T1000 (cell line): ENCODE measurements around the gene PIGS.
A peak's percentile ranks its signal among the peaks of the same experiment; 100 is the strongest.
"Not testable (repeated sequence)": the region's sequence is repeated elsewhere in the genome, so short reads cannot be mapped to it uniquely, and the experiment has no call there.

Experiments used
- DNase-seq: peaks from one replicate; lab custom pipeline; 2025; ENCODE audit warnings: mixed read lengths; lab: John Stamatoyannopoulos, UW

The PIGS gene

GRCh38 chr17:28571361-28572122 lies at the start of gene PIGS:
PIGS (minus strand) TSS chr17:28571524; CDS start chr17:28571496, 28 bp downstream.
- peak; percentile 90 for DNase-seq

DNA sequence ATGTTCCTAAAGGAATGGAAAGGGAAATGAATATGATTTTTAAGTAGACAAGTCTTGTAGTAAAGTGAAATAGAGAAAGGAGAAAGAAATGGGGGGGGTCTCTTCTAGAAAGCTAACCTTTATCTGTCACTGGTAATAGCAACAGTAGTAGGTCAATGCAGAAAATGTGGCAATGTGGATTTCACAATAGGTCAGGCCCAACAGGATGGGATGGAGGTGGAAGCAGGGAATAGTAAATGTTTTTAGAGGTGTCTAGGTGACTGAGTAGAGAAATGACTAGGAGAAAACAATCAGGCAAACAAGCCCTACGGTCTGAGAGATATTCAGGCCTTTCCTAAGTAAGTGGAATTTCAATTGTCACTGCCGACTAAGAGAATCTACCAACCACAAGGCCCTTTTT lies 48.7 kb upstream of the PIGS start:
- no peak for DNase-seq

- DNase-seq, result no peak
These were observed 47.1 kb upstream of the PIGS start for GRCh38 chr17:28618464-28618863.

DNA sequence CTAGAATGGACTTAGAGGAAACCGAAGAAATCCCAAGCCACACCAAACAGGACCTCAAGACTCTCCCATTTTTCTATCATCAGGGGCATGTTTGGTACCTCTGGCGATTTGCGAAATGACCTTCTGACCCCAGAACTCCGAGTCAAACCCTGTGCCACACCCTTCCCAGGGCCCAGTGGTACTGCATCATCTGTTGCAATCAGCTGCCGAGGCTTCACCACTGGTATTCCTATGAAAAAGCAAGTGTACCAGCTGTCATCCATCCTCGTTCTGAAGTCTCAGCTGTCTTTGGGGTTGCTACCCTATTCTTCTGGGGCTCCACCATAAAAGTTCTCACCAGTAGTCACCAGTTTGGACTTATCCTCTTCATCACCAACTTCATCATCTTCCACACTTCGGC lies 45.0 kb upstream of the PIGS start:
- no peak for DNase-seq

DNA sequence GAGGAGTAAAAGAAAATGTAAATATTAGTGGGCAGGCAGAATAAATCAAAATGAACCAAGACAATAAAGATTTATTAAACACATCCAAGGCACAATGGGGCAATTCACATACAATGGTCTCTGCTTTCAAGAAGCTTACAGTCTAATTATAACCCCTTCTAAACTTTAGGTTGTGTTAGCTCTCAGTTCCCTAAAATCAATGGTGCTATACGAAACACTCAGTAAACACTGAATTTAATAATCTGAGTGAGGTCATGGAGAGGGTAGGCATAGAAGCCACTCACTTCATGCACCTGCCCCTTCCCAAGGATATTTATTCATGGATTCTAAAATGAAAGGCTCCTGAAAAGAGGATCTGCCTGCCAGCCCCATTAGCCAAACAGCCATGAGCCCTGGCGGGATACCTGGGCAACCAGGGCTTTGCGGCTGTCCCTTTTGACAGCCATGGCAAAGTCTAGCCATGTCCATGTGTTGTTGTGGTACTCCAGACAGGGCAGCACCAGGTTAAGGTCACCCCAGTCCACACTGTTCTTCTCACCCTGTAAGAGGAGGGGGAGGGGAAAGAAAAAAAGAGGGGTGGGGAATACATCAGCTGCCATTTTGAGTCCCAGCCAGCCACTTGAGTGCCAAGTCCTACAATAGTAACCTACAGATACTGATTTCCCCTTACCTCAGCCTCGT lies 44.1 kb upstream of the PIGS start:
- DNase-seq, result no peak

DNA sequence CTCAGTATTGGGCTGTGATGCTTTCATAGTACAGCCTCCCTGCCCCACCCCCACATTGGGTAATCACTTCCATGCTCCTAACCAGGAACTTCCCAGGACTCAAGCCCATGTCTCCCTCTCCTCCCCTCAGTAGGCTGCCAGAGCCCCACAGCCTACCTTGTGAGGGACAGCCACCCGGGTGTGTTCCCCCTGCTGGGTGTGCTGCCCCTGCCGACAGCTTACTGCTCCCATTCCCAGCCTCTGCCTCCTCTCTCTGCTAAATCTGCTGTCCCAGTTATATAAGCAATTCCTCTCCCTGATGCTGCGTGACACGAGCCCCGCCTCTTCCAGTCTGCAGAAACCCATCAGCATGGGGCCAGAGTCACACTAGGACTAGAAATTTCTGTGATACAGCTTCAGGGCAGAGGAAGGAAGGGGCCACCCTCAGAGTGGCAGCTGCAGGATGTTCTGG lies 42.6 kb upstream of the PIGS start, which contains the start of gene RSKR:
Gene RSKR (minus strand): TSS at position 255 of the 451 bp plus-strand sequence. CDS start 24 bp downstream, at position 231.
- DNase-seq, result no peak

DNA sequence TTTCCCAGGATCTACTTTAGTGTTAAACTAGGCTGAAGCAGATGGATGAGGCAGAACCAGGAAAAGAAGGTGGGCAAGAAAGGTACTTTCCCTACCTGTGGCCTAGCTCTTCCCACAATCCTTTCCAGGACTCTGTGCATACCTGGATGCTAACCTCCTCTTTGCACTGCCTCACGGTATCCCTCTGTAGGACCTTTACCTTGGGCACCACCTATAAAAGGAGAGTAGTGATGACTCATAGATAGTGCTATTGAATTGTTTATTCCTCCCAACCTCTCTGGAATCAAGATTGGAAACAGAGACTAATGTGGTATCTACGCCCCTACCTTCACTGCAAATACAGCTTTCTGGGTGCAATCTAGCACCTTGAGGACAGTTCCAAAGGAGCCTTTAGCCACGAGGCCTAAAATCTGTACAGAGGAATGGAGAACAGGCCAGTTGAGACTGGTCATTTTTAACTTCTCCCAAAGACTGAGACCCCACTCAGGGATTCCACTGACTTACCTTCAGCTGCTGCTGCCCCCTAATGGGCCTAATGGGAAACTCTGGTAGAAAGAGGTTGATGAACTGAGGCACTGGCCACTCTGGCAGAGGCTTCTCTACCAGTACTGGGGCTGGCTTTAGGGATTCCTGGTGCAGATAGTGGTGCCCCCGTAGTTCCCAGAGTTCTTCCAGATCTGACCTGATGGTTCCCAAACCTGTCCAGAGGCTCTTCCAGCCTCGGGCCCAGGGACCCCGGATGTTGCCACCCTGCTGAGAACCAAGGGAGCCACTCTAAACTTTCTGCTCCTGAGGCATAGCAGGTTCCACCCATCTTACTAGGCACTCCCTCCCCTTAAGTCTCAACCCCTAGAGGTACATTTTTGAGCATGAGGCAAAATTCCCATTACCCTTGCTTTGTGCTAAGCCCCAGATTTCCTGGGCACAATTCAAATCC lies 41.9 kb upstream of the PIGS start:
- DNase-seq, result no peak

DNA sequence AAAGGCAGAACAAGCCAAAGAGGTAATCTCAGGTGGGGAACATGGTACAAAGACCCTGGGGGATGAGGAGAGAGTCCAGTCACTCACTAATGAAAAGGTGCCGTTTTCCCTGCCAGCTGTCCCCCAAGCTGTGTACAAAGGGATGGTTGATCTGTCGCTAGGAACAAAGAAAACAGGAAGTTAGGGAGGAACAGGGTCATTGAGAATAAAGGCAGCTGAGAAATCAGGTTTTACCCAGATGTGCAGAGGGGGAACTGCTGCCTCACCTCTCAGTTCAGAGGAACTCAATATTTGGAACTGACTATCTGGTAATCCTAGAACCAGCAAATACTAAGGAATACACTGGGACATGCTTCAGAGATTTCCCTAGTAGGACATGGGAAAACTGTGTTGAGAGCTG lies 41.2 kb upstream of the PIGS start:
- no peak for DNase-seq

GRCh38 chr17:28610376-28610775 lies 39.1 kb upstream of the PIGS start:
- no peak for DNase-seq

DNA sequence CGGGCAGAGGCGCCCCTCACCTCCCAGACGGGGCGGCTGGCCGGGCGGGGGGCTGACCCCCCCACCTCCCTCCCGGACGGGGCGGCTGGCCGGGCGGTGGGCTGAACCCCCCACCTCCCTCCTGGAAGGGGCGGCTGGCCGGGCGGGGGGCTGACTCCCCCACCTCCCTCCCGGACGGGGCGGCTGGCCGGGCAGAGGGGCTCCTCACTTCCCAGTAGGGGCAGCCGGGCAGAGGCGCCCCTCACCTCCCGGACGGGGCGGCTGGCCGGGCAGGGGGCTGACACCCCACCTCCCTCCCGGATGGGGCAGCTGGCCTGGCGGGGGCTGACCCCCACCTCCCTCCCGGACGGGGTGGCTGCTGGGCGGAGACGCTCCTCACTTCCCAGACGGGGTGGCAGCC lies 32.7 kb upstream of the PIGS start:
- not testable (repeated sequence) for DNase-seq

DNA sequence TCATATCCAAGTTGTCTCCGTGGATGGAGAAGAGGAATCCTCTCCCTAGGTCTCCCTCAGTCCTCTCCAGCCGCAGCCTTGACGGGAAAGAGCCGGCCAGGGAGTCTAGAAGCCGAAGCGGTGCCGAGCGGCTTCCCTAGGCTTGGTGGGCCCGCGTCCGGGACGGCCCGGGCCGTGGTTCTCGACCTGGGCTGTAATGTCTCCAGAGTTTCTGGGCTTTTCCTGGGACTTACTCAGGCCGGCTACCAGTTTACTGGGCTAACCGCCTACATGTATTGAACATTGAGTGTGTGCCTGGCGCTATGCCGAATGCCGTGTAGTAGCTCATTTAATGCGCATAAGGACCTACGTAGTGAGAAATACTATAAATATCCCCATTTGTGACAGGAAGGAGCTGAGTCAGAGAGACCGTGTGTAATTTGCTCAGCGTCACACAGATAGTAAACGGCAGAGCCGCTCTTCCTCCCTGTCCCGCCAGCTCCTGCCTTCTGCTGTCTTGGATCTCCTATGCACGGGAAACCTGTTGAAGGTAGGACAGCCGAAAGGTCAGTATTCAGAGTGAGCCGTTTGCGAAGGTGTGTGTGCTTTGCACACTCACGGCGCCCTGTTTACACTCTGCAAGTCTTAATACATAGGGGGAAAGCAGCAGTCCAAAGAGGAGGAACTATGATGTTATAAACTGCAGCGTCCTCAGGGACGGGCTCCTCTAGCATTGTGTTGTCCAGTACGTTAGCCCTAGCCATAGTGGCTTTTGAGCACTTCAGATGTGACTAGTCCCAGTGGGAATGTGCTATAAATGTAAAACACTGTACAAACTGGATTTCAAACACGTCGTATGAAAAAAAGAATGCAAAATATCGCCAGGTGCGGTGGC lies 28.2 kb upstream of the PIGS start:
- peak; percentile 69 for DNase-seq

GRCh38 chr17:28598799-28599310 lies 27.5 kb upstream of the PIGS start, which contains the start of gene SPAG5:
SPAG5 (minus strand) TSS chr17:28599025; CDS start chr17:28598946, 79 bp downstream.
- peak; percentile 89 for DNase-seq

DNA sequence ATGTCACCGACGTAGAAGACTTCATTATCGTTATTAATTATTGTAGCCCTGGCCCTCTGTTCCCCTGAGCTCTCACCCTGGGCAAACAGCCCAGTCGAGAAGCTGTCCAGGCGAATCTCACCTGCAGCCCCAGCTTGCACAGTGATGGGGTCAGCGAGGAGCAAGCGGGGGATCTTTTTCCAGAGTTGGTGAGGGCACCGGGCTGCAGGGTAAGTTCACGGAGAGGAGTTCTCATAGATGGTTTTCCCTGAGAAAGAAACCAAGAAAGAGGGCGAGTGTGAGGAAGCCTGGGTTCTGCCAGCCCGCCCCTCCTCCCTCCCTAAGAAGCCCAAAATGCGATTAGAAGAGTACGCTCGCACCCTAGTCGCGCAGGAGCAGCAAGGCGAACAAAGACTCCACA lies 27.1 kb upstream of the PIGS start:
- no peak for DNase-seq

GRCh38 chr17:28597606-28598383 lies 26.5 kb upstream of the PIGS start:
- DNase-seq, result no peak

DNA sequence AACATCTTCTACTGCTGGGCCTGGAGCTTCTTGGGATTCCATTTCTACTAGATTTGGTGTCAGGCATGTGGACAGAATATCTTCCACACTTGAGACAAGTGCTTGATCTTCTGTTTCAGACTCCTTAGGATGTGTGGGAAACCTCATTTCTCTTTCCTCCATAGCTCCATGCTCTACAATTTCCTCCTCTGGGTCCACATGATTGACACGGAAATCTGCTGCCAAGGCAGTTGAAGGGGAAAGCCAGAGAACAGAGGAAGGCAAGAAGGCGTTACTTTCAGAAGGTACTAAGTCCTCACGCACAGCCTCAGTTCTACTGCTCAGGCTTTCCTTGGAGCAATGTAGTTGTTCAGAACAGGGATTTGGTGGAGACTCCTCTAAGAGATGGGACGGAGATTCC lies 20.9 kb upstream of the PIGS start:
- no peak for DNase-seq

DNA sequence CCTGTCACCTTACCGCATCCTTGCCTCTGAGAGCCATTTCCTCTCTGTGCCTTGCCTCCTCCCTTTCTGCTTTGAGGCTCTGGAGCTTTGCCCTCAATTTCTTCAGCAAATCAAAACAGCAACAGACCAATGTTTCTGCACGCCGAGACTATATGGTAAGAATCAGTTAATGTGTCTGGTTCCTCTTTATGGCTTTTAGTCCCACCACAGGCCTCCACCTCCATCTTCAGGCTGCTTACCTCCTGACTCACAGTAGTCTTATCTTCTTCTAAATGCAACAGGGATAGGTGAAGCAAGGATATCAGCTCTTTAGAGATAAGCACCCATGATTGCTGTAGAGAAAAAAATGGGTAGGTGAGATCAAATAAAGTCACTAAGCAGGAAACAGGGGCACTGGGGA lies 14.5 kb upstream of the PIGS start:
- no peak for DNase-seq

GRCh38 chr17:28584434-28584833 lies 13.1 kb upstream of the PIGS start:
- DNase-seq, result no peak

DNA sequence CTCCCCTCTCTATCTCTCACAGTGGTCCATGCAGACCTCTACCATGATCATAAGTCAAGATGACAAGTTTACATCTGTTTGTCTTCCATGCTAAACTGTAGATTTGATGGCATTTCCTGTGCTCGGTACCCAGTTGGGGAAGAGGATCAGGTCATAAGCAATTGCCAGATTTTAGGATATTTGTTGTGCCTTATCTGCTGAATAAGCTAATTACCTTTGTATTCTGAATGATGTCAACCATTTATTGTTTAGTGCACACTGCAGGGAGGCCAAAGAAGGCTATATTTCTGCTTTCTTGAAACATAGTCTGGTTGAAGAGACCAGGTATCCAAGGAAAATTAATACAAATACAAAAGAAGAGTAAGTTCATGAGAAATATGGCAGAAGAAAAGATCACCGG lies 11.2 kb upstream of the PIGS start:
- no peak for DNase-seq

DNA sequence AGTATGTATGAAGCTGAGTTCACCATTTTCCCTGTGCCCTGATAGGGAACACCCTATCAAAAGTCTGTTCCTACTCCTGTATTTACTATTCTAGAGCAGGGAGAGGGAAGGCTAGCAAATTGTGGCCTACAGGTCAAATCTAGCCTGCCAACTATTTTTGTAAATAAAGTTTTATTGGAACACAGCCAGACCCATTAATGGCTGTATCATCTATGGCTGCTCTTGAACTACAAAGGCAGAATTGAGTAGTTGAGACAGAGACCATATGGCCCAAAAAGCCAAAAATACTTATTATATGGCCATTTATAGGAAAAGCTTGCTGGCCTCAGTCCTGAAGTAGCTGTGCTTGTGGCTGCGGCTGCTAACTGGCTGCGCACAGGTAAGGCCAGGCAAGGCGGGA lies 9.6 kb upstream of the PIGS start:
- no peak for DNase-seq

DNA sequence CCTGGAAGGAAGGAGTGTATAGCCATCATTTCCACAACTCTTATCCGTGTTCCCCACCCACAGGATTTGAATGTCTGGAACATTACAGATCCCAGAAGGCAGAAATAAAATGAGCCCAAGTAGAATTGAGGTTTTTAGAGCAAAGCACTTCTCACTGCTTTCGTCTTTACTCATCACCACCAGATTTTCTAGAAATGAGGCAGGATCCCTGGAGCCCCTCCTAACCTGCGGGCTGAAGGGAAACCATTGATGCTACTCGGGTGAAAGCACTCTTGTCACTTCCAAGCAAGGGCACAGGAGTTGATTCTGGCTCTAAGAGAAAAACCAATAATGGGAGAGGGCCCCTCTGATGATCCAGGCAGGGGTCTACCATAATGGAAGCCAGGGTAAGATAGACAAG lies 8.2 kb upstream of the PIGS start:
- DNase-seq, result no peak
